Measurements from ENCODE around the gene PSENEN.

Gene PSENEN

GRCh38 chr19:35738021-35738886, 7.2 kb upstream of the PSENEN start:
- TF ChIP-seq CTCF (IDR thresholded peaks at IDR 0.05; ENCODE audit: control insufficient read depth, insufficient read depth, low read depth, low read length, missing control alignments): no peak
- H3K4me3 ChIP-seq (ENCODE audit: control insufficient read depth, low read depth, low read length): no peak overlapping the region
- DNase-seq (ENCODE audit: low read depth): no peak

DNA sequence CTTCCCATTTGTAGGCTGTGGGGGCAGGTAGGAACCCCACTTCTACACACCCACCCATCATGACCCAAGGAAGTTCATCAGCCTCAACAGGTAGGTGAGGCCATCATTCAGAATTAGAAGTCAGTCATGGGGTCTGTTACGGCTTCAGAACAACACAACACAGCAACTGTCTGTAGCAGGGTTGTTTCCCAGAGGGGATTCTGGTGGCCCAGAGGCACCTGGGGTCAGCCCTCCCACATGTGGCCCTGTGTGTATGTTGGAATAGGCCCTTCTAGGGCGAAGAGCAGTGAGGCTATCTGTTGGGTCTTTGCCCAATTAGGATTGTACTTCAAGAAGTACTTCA, 6.6 kb upstream of the PSENEN start:
- no peak overlapping the region for H3K4me3 ChIP-seq (ENCODE audit: control insufficient read depth, low read depth, low read length)
- no peak for DNase-seq (ENCODE audit: low read depth)
- no peak for TF ChIP-seq CTCF (IDR thresholded peaks at IDR 0.05; ENCODE audit: control insufficient read depth, insufficient read depth, low read depth, low read length, missing control alignments)

- no peak for TF ChIP-seq CTCF (IDR thresholded peaks at IDR 0.05; ENCODE audit: control insufficient read depth, insufficient read depth, low read depth, low read length, missing control alignments)
- peak overlapping the region; percentile 66 for H3K4me3 ChIP-seq (ENCODE audit: control insufficient read depth, low read depth, low read length)
- no peak for DNase-seq (ENCODE audit: low read depth)
Measured at GRCh38 chr19:35739275-35740107, 6.0 kb upstream of the PSENEN start.

GRCh38 chr19:35740108-35740422, 5.4 kb upstream of the PSENEN start:
- peak overlapping the region; percentile 66 for H3K4me3 ChIP-seq (ENCODE audit: control insufficient read depth, low read depth, low read length)
- DNase-seq (ENCODE audit: low read depth): no peak
- TF ChIP-seq CTCF (IDR thresholded peaks at IDR 0.05; ENCODE audit: control insufficient read depth, insufficient read depth, low read depth, low read length, missing control alignments): no peak

- H3K4me3 ChIP-seq (ENCODE audit: control insufficient read depth, low read depth, low read length): peak overlapping the region; percentile 66
- TF ChIP-seq CTCF (IDR thresholded peaks at IDR 0.05; ENCODE audit: control insufficient read depth, insufficient read depth, low read depth, low read length, missing control alignments): peak; percentile 16
- DNase-seq (ENCODE audit: low read depth): peak; percentile 77
Measured at GRCh38 chr19:35740423-35741202, 4.8 kb upstream of the PSENEN start.

DNA sequence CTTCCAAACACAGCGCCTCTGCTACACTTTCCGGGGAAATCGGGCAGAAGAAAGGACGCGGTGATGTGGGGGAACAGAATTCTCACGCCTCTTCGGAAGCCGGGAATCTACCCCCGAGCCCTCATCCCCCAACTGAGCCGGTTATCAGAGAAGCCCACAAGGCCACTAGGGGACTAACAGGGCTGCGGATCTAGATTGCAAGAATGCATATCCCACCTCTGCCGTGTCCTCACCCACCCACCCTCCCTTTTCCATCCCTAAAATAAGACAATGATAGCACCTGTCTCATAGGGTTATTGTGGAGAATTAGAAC, 4.3 kb upstream of the PSENEN start:
- DNase-seq (ENCODE audit: low read depth): no peak
- TF ChIP-seq CTCF (IDR thresholded peaks at IDR 0.05; ENCODE audit: control insufficient read depth, insufficient read depth, low read depth, low read length, missing control alignments): no peak
- peak overlapping the region; percentile 66 for H3K4me3 ChIP-seq (ENCODE audit: control insufficient read depth, low read depth, low read length)

Data from AG09309 (cell line).